Stimulated activated naive CD4-positive, alpha-beta T cell (primary cell): ENCODE measurements around the gene SLC12A3.

ENCODE experiments used
- DNase-seq, 6 experiments: peaks; one replicate each; lab custom pipeline; 2025; lab: John Stamatoyannopoulos, UW

The SLC12A3 gene

GRCh38 chr16:56939801-56940200, 74.8 kb downstream of the SLC12A3 start:
- no peak for DNase-seq

- no peak for DNase-seq
Observed at GRCh38 chr16:56941092-56941491, 76.1 kb downstream of the SLC12A3 start.

- no peak for DNase-seq
Observed at GRCh38 chr16:56941856-56942331, 76.9 kb downstream of the SLC12A3 start.

- no peak for DNase-seq
Observed at GRCh38 chr16:56943761-56944375, 78.9 kb downstream of the SLC12A3 start.

- DNase-seq: no peak
Observed at GRCh38 chr16:56944954-56945839, 80.2 kb downstream of the SLC12A3 start.

GRCh38 chr16:56945847-56946527, 81.0 kb downstream of the SLC12A3 start:
- DNase-seq: no peak

GRCh38 chr16:56946767-56947603, 82.0 kb downstream of the SLC12A3 start:
- DNase-seq: no peak

- DNase-seq: no peak
Observed at GRCh38 chr16:56947604-56947995, 82.6 kb downstream of the SLC12A3 start.

- no peak for DNase-seq
Observed at GRCh38 chr16:56948234-56948633, 83.2 kb downstream of the SLC12A3 start.

- no peak for DNase-seq
Observed at GRCh38 chr16:56950051-56950450, 85.0 kb downstream of the SLC12A3 start.

- DNase-seq: no peak
Observed at GRCh38 chr16:56950455-56950854, 85.4 kb downstream of the SLC12A3 start.

- DNase-seq: peak in 4 of 6 experiments; percentile 10 to 39 (median 14)
Observed at GRCh38 chr16:56950881-56951771, 86.1 kb downstream of the SLC12A3 start.

GRCh38 chr16:56953006-56953405, 88.0 kb downstream of the SLC12A3 start:
- DNase-seq: no peak

- DNase-seq: no peak
Observed at GRCh38 chr16:56956076-56956475, 91.1 kb downstream of the SLC12A3 start.

GRCh38 chr16:56956756-56957155, 91.7 kb downstream of the SLC12A3 start:
- DNase-seq: no peak

- no peak for DNase-seq
Observed at GRCh38 chr16:56960681-56961281, 95.8 kb downstream of the SLC12A3 start.

- DNase-seq: no peak
Observed at GRCh38 chr16:56961386-56961785, 96.4 kb downstream of the SLC12A3 start.

GRCh38 chr16:56961851-56962281, 96.9 kb downstream of the SLC12A3 start, which contains the start of gene CETP:
Gene CETP, plus strand, starts transcription at chr16:56961950. Its CDS starts 30 bp downstream, at chr16:56961980.
- no peak for DNase-seq

- DNase-seq: peak; percentile 82 to 95 (median 94)
Observed at GRCh38 chr16:56964243-56965148, 99.5 kb downstream of the SLC12A3 start.
